AG09319 (cell line): ENCODE measurements around the gene IL15RA.
"Not testable (repeated sequence)": the region's sequence is repeated elsewhere in the genome, so short reads cannot be mapped to it uniquely, and the experiment has no call there.

ENCODE experiments used
- DNase-seq: peaks from one replicate; pipeline ENCODE4 v3.0.0-alpha.2; 2010; ENCODE audit warnings: low read depth; ENCODE audit errors: extremely low read depth
- CTCF ChIP-seq: IDR thresholded peaks from 2 replicates; pipeline ENCODE4 v1.5.1; 2011; ENCODE audit warnings: low read depth, mild to moderate bottlenecking, inconsistent platforms, low read length, moderate library complexity

Gene IL15RA

DNA sequence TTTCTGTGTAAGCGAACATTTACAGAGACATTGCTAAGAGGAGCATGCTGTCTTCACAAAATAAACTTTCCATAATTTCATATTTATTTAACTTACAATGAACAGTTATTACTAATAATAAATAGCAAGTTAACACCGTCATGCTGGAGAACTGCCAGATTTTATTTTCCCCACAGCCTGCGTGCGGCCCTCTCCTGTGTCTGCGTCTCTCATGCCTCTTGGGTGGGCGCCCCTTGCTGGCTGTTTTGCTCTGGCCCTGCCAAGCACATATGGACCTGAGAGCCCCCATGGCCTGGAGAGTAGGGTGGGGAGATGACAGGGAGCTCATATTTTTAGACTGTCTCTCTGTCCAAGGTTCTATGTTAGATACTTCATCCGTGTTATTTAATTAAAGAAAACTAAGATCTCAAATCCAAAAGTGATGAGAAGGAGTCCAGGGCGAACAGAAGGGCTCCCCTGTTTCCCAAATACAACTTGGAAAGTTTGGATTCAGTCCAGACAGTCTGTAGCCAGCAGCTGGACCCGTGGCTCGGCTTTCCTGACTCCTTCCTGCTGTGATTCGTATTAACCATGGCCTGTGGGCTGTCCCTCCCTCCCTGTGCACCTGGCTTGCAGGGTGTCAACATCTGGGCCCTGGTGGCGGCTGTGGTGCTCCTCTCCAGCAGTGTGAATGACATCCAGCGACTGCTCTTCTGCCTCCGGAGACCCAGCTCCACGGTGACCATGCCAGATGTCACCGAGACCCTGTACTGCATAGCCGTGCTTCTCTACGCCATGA, 66.8 kb downstream of the IL15RA start:
- no peak for TF ChIP-seq CTCF
- DNase-seq = no peak

GRCh38 chr10:5908676-5909075, 68.7 kb downstream of the IL15RA start:
- not testable (repeated sequence) for DNase-seq

GRCh38 chr10:5906651-5907050, 70.7 kb downstream of the IL15RA start:
- no peak for TF ChIP-seq CTCF
- DNase-seq = no peak

- TF ChIP-seq CTCF = no peak
- no peak for DNase-seq
Observed at GRCh38 chr10:5905854-5906507, 71.4 kb downstream of the IL15RA start.

DNA sequence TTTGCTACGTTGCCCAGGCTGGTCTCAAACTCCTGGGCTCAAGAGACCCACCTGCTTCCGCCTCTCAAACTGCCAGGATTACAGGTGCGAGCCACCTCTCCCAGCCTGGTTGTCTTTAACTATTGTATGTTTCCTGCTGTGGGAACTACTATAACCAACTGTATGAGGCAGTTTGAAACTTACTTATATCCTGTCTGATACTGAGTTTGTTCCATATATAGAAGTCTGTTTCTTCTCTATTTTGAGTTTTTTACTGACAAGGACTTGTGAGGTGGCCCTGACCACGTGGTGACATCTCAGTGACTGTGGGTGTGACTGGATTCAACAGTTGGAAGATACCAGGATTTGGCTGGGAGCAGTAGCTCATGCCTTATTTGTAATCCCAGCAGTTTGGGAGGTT, 73.1 kb downstream of the IL15RA start:
- no peak for DNase-seq
- no peak for TF ChIP-seq CTCF

GRCh38 chr10:5903563-5903962, 73.8 kb downstream of the IL15RA start:
- TF ChIP-seq CTCF = no peak

GRCh38 chr10:5902511-5903274, 74.7 kb downstream of the IL15RA start:
- DNase-seq = no peak
- no peak for TF ChIP-seq CTCF

More at GRCh38 chr10:5903563-5903962, 73.8 kb downstream of the IL15RA start:
- DNase-seq = no peak
